OCI-LY7 (cell line): Measurements from ENCODE around the gene CLEC18A.
"Not testable (repeated sequence)": the region's sequence is repeated elsewhere in the genome, so short reads cannot be mapped to it uniquely, and the experiment has no call there.

Experiments used
- EZH2phosphoT487 ChIP-seq: fragments of 200-600 bp; sonication (generic); IDR thresholded peaks from 2 replicates; pipeline ENCODE4 v1.6.1; 2018; ENCODE audit warnings: low read depth, borderline replicate concordance, mild to moderate bottlenecking, mixed run types, antibody characterized with exemption, low read length, moderate library complexity, mixed read lengths
- TF ChIP-seq, protein P1 (sequence below): fragments of 200-600 bp; sonication (generic); conservative IDR thresholded peaks from 2 replicates; pipeline ENCODE4 v1.5.1; 2014; ENCODE audit warnings: mild to moderate bottlenecking, antibody characterized with exemption, low read length, moderate library complexity, mixed read lengths

DNA sequence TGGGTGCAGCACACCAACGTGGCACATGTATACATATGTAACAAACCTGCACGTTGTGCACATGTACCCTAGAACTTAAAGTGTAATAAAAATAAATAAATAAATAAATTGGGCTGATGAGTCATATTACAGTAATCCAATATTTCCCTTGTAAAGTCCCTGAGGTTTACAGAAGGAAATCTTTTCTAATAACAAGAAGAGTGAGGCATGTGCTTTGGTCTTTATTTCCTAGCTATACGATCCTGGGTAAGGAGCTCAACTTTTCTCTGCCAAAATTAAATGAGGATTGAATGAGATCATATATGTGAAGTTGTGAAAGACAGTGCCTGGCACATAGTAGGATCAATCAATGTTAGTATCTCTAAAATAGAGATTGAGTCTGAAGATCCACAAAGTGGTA is 57.5 kb downstream of the CLEC18A start:
- TF ChIP-seq, protein P1, sequence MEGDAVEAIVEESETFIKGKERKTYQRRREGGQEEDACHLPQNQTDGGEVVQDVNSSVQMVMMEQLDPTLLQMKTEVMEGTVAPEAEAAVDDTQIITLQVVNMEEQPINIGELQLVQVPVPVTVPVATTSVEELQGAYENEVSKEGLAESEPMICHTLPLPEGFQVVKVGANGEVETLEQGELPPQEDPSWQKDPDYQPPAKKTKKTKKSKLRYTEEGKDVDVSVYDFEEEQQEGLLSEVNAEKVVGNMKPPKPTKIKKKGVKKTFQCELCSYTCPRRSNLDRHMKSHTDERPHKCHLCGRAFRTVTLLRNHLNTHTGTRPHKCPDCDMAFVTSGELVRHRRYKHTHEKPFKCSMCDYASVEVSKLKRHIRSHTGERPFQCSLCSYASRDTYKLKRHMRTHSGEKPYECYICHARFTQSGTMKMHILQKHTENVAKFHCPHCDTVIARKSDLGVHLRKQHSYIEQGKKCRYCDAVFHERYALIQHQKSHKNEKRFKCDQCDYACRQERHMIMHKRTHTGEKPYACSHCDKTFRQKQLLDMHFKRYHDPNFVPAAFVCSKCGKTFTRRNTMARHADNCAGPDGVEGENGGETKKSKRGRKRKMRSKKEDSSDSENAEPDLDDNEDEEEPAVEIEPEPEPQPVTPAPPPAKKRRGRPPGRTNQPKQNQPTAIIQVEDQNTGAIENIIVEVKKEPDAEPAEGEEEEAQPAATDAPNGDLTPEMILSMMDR, result not testable (repeated sequence)
- TF ChIP-seq EZH2phosphoT487, result not testable (repeated sequence)
